ENCODE measurements around the gene C19orf33.

Gene C19orf33

DNA sequence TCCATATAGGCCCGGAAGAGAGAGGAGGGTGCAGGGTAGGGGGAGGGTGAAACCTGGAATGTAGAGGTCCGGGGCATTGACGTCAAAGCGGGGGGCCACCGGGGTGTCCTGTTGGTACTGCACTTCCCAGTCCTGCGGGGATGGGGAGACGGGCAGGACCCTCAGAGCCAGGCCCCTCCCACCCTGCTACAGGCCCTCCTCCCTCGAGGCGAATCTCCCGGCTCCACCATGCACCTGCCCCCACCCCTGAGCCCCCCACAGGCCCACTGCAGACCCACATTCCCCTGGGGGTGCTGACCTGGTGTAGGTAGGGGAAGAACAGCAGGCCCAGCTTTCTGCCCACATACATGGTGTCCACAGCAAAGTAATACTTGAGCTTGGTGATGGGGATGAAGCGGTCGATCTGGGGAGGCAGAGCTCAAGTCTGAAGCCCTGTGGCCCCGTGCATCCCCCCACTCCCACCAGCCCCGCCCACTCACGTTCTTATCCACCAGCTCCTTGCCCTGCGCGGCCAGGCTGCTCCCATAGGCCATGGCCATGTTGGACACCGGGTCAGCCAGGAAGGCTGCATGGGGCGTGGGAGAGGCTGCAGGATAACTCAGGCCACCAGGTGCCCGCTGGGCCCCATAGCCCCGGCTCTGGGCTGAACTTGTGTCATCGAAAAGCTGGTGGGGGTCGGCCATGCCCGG, 5.0 kb downstream of the C19orf33 start:
- DNase-seq (ENCODE audit: low spot score) = no peak

DNA sequence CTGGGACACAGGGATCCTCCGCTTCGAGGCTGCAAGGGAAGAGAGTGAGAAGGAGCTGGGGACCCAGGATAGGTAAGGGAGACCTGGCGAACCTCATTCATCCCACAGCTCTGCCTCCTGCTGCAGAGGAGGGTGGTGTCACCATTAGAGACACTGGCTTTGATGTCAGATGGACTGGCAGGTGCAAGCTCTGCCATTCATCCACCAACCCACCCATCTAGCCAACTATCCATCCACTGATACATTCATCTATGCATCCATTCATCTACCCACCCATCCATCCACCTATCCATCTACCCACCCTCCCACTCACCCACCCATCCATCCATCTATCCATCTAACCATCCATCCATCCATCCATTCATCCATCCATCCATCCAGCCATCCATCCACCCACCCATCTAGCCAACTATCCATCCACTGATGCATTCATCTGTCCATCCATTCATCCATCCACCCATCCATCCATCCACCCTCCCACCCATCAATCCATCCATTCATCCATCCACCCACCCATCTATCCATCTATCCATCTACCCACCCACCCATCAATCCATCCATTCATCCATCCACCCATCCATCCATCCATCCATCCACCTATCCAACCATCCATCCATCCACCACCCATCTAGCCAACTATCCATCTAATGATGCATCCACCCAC, 5.7 kb downstream of the C19orf33 start:
- DNase-seq (ENCODE audit: low spot score) = no peak

DNA sequence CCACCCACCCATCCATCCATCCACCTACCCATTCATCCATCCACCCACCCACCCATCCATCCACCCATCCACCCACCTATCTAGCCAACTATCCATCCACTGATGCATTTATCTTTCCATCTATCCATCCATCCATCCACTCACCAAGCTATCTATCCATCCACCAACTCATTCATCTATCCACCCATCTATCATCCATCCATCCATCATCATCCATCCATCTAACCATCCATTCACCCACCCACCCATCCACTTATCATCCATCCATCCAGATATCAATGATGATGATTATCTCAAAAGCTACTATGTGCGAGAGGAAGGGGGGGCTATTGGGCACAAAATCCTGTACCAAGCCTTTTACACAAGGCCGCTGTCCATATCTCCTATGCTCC, 6.2 kb downstream of the C19orf33 start:
- DNase-seq (ENCODE audit: low spot score) = no peak

DNA sequence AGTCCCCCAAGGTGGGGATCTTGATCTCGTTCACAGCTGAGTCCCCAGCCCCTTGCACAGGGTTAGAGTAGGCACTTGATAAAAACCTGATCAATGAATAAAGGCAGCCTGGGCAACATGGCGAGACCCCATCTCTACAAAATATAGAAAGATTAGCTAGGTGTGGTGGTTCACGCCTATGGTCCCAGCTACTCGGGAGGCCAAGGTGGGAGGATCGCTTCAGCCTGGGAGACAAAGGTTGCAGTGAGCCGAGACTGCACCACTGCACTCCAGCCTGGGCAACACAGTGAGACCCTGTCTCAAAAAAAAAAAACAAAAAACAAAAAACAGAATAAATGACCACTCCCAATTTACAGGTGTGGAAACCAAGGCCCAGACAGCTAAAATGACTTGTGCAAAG, 6.9 kb downstream of the C19orf33 start:
- no peak for DNase-seq (ENCODE audit: low spot score)

DNA sequence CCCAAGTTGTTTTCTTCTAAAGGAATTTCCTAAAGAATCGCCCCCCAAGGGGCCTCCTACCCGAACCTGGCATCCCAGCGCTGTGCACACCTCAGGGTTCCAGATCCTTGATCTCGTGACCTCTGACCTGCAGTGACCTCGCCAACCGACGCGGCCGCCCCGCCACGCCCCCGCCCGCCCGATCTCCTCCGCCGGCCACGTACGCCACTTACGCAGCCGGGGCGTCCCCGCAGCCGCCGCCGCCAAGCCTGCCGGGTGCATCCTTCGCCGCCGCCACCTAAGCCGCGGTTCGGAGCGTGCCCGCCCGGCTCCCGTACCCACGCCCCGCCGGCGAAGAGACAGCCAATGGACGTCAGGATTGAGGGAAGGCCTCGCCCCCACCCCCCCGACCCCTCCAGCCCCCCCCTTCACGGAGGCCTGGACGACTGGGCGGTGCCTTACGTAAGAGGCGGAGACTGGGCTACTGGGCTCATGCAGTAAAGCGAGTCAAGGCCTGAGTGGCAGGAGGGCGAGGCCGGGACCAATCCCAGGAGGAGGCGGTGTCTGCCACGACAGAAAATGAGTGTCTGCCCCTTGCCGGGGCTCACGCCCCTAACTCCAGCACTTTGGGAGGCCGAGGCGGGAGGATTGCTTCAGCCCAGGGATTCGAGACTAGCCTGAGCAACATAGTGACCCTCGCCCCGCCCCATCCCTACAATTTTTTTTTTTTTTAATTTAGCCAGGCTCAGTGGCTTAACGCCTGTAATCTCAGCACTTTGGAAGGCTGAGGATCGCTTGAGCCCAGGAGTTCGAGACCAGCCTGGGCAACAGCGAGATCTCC, 11.8 kb downstream of the C19orf33 start, which contains the start of gene YIF1B:
Gene YIF1B, minus strand, starts transcription at position 291 of the 820 bp plus-strand sequence. Its CDS starts 30 bp downstream, at position 261.
- peak; percentile 98 for DNase-seq (ENCODE audit: low spot score)

DNA sequence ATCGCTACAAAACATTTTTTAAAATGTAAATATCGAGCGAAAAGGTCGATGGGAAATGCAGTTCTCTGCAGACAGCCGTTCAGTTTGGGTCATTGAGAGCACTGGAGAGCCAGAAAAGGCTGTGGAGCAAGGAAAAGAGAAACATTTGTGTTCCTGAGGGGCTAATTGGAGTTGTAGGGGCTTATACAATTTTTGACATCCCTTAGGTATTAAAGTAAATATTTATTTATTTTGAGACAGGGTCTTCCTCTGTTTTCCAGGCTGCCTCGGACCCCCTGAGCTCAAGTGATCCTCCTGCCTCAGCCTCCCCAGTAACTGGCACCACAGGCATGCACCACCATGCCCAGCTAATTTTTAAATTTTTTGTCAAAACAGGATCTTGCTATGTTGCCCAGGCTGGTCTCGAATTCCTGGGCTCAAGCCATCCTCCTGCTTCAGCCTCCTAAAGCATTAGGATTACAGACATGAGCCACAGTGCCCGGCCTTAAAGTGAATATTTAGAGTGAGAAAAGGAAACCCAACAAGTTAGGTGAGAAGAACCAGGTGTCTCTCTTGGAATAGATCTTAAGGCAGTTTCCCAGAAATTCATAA, 12.5 kb downstream of the C19orf33 start:
- DNase-seq (ENCODE audit: low spot score) = no peak

DNA sequence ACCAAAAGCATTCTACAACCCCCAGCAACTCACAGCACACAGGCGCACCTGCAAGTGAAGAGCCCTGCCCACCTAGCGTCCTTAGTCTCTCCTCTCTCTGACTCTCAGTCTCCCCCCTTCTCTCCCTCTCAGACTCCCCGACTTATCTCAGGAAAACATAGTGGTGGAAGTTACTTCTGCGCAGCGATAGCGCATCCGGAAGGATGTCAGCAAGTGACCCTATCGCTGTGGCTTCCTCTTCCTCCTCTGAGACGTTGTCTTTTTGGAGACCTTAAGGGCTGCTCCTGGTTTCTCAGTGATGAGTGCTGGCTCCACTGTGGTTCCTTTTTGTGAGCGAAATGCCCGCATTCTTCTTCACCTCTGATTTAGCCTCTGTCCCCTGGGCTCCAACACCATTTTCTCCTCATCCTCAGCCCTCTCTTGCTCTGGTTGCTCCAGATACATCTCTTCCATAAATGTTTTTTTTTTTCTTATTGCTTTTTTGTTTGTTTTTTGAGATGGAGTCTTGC, 13.1 kb downstream of the C19orf33 start:
- DNase-seq (ENCODE audit: low spot score) = no peak

DNA sequence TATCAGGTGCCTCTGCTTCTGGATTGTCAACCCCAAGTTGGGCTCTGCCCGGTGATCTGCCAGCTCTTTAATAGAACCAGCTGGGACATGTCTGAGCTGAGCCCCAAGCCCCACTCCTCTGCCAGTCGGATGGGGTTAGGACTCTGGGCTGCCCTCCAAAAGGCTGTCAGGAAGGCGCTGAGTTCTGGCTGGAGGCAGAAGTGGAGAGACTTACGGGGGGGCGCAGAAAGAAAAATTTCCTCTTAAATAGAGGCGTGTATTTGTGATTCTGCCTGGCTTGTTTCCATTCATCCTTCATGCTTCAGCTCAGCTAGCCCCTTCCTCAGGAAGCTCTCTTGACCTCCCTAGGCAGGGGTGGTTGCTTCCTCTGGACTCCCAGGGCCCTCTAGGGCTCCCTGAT, 14.6 kb downstream of the C19orf33 start:
- no peak for DNase-seq (ENCODE audit: low spot score)

DNA sequence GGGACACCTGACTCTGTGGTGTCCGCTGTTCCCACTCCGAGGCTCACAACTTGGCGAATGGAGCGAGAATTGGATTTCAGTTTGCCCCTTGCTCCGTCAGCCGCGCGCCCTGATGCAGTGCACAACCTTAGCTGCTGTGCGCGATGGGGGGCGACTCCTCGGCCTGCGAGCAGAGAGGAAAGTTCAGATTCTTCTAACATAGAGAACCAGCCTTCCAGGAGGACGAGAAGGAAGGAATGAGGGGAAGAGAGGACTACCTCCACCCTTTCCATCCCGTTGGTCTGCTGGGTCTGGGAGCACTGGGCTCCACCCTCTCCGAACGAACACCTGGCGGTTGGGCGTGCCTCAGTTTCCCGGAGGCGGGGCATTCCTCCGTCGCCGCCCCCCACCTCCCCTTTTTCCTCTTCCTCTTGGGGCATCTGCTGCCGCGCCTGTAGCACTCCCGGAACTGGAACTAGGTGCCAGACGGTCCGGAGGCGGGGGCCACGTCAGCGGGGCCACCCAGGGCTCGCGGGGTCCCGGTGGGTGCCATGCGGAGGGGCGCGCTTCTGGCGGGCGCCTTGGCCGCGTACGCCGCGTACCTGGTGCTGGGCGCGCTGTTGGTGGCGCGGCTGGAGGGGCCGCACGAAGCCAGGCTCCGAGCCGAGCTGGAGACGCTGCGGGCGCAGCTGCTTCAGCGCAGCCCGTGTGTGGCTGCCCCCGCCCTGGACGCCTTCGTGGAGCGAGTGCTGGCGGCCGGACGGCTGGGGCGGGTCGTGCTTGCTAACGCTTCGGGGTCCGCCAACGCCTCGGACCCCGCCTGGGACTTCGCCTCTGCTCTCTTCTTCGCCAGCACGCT, 15.6 kb downstream of the C19orf33 start, which contains the start of gene KCNK6:
Gene KCNK6, plus strand, starts transcription at position 425 of the 838 bp plus-strand sequence. Its CDS starts 106 bp downstream, at position 531.
- DNase-seq (ENCODE audit: low spot score) = peak; percentile 33

DNA sequence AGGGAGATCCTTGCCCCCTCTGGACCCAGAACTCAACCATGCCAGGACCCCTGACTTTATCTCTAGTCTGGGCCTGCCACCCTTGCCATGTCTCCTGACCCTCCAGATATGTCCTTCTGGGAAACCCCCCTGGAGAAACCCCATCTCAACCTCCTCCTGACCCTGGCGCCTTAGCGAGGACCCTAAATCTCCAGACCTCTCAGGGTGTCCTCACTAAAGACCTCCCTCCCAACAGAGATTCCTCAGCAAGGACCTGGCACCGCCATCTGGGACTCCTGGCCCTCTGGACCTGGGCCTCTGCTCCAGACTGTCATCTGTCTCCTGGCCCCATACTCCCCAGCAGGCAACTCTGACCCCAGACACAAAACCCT, 16.9 kb downstream of the C19orf33 start:
- no peak for DNase-seq (ENCODE audit: low spot score)

DNA sequence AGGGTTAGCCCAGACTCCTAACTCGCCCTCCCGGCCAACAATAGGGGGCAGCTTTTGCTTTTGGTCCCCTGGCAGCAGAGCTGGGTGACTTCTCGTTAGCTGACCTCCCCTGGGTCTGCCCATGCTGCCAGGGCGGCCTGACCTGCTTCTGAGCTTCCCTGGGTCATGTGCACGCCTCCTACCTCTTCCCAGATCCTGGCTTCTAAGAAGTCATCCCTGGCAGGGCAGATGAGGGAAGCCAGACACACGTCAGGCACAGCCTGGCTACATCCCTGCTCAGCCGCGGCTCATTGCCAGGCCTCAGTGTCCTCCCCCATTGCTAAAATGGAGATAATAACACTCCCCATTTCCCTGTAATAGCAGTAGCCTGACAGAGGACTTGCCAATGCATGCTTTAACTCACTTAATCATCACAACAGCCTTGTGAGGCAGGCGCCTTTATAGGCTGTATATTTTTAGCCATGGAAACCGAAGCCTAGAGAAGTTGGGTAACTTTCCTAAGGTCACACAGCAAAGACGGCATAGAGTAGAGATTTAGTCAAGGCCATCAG, 17.7 kb downstream of the C19orf33 start:
- no peak for DNase-seq (ENCODE audit: low spot score)

DNA sequence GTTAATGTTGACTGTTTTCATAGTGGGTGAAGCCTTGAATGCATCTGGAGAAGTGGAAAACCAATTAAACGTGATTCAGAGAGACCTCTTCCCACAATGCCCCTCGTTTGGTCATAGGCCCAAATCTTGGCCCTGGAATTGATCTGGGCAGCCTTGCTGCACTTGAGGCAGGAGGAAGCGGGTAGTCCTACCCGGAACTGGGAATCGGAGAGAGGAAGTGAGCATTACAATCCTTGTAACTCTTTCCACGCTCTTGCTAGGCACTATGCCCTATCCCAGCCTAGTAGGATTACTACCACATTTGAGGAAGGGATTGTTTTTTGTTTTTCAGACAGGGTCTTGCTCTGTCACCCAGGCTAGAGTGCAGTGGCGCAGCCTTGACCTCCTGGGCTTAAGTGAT, 19.2 kb downstream of the C19orf33 start:
- no peak for DNase-seq (ENCODE audit: low spot score)

DNA sequence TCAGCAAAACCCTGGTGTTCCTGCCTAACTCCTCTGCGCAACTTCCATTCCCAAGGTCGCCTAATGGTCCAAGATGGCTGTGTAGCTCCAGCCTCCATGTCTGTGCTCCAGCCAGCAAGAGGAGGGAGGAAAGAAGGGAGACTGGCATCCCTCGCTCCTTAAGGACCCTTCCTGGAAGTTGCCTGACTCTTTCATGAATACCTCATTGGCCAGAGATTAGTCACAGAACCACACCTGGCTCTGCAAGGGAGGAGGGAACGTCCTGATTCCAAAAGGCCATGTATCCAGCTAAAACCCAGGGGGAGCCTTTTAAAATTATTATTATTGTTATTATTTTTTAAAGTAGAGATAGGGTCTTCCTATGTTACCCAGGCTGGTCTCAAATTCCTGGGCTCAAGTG, 20.4 kb downstream of the C19orf33 start:
- DNase-seq (ENCODE audit: low spot score) = no peak

DNA sequence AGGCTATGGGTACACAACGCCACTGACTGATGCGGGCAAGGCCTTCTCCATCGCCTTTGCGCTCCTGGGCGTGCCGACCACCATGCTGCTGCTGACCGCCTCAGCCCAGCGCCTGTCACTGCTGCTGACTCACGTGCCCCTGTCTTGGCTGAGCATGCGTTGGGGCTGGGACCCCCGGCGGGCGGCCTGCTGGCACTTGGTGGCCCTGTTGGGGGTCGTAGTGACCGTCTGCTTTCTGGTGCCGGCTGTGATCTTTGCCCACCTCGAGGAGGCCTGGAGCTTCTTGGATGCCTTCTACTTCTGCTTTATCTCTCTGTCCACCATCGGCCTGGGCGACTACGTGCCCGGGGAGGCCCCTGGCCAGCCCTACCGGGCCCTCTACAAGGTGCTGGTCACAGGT, 22.5 kb downstream of the C19orf33 start:
- DNase-seq (ENCODE audit: low spot score) = no peak

DNA sequence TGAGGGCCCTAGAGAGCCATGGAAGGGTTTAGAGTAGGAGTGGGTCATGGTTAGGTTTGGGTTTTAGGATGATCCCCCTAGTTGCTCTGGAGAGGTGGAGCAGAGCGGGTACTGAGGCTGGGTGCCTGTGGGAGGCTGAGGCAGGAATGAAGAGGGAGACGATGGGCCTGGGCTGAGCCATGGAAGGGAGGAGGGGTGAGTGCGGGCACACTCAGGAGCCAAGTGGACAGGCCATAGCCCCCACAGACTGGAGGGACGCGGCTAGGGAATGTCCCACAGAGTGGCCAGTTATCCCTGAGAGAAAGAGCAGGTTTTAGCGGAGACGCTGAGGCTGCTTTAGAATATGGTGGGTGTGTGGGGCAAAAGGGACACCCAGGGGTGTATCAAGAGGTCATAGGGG, 25.6 kb downstream of the C19orf33 start:
- DNase-seq (ENCODE audit: low spot score) = no peak

DNA sequence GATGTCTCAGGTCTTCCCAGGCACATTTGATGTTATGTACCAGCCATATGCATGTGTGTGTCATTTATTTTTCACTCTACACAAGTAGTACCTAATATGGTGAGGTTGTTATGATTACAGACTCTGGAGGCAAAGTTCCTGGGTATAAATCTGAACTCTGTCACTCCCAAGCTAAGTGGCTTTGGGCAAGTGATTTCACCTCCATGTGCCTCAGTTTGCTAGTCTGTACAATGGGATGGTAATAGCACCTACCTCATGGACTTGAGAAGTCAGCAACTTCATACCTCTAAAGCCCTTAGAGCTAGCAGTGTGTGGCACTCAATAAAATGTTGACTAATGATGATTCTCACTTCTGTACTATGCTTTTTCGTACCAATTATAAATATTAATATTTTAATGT, 27.7 kb downstream of the C19orf33 start:
- DNase-seq (ENCODE audit: low spot score) = no peak

DNA sequence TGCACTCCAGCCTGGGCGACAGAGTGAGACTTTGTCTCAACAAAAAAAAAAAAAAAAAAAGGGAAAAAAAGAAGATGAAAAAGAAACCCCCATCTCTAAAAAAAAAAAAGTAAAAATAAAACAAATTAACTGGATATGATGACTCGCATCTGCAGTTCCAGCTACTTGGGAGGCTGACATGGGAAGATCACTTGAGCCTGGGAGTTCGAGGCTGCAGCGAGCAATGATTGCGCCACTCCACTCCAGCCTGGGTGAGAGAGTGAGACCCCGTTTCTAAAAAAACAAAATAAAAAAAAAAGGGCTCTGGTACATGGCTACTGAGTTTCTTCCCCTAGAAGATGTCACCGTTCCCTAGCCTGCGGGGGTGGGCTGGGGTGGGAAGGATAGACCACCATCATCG, 29.2 kb downstream of the C19orf33 start:
- no peak for DNase-seq (ENCODE audit: low spot score)

DNA sequence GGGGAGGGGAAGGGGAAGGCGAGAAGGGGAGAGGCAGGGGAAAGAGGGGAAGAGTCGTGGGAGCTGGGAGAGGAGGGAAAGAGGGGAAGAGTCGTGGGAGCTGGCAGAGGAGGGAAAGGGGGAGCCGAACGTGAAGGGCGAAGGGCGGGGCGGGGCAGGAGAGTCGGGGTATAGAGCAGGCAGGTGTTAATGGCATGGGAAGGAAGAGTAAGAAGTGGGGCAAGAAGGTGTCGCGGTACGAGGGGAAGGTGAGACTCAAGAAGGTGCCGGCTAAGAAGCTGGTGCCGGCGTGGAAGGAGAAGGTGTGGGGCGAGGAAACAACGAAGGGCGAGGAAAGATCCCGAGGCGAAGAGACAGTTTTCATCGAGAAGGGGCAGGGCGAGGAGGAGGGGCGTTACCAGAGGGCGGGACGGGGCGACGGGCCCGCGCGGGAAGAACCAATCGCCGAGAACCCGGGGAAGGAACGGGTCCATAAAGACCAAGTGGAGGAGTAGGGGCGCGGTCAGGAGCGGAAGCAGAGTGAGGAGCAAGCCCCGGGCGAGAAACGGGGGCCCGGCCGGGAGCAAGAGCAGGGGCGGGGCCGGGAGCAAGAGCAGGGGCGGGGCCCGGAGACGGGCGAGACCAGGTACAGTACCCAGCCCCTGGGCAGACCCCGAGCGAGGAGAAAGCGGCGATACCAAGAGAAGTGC, 32.0 kb downstream of the C19orf33 start:
- peak; percentile 95 for DNase-seq (ENCODE audit: low spot score)

DNA sequence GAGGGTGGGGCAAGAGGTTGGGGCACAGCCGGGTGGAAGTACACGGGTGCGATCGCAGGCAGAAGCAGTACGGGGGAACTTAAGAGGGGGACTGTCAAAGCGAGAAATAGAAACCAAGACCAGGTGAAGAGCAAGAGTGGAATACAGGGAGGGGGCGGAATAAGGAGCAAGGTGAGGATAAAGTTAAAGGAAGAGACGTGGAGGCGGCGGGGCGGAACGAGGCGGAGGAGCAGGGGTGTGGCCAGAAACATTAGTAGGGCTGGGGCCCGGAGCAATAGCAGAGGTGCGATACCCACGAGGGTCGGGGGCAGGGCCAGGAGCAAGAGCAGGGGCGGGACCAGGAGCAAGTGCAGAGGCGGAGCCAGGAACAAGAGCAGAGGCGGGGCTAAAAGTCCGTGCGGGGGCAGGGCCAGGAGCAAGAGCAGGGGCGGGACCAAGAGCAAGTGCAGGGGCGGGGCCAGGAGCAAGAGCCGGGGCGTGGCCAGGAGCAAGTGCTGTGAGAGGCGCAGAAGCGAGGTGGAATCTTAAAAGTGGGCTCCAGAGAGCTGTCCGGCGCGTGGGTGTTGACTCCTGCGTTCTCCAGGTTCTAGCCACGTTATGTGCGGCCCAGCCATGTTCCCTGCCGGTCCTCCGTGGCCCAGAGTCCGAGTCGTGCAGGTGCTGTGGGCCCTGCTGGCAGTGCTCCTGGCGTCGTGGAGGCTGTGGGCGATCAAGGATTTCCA, 32.7 kb downstream of the C19orf33 start:
- peak; percentile 93 for DNase-seq (ENCODE audit: low spot score)

DNA sequence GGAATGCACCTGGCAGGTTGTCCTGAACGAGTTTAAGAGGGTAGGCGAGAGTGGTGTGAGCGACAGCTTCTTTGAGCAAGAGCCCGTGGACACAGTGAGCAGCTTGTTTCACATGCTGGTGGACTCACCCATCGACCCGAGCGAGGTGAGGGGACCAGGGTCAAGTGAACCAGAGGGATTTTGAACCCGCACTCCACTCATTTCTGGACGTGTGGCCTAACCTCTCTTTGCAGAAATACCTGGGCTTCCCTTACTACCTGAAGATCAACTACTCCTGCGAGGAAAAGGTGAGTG, 33.3 kb downstream of the C19orf33 start:
- DNase-seq (ENCODE audit: low spot score) = no peak
